ENCODE data around the gene GNAS.

- TF ChIP-seq ZNF24 (IDR thresholded peaks at IDR 0.05): no peak
- no peak for TF ChIP-seq BCL3 (IDR thresholded peaks at IDR 0.05; ENCODE audit: borderline replicate concordance, insufficient read depth, low read depth, low read length, poor library complexity, severe bottlenecking)
- no peak for TF ChIP-seq CHD1 (IDR thresholded peaks at IDR 0.05; ENCODE audit: low read depth, low read length)
- TF ChIP-seq ZNF592 (IDR thresholded peaks at IDR 0.05): no peak
- peak; percentile 35 to 54 (median 46); a peak in 5 of 6 replicates for TF ChIP-seq CTCF (IDR thresholded peaks at IDR 0.05 in 2 of 3, conservative IDR thresholded peaks at IDR 0.05 in 1 of 3; ENCODE audit: control insufficient read depth in 2 of 3, extremely low read depth in 1 of 3, insufficient read depth in 1 of 3, low read depth in 3 of 3, low read length in 3 of 3)
- no peak for TF ChIP-seq POLR2AphosphoS5 (IDR thresholded peaks at IDR 0.05; ENCODE audit: low read length)
- no peak for TF ChIP-seq RBBP5 (conservative IDR thresholded peaks at IDR 0.05)
- no peak for TF ChIP-seq POLR2A (IDR thresholded peaks at IDR 0.05; ENCODE audit: low read depth, low read length)
- TF ChIP-seq E2F8 (IDR thresholded peaks at IDR 0.05; ENCODE audit: low read depth, partially characterized antibody): no peak
- TF ChIP-seq MAX (IDR thresholded peaks at IDR 0.05; ENCODE audit: low read depth, low read length): no peak
- no peak for TF ChIP-seq CEBPB (IDR thresholded peaks at IDR 0.05; ENCODE audit: borderline replicate concordance in 1 of 2, low read depth in 2 of 2, low read length in 2 of 2)
- TF ChIP-seq ZZZ3 (IDR thresholded peaks at IDR 0.05; ENCODE audit: control insufficient read depth, insufficient read length, low read depth): no peak
- no peak for TF ChIP-seq NFIC (IDR thresholded peaks at IDR 0.05; ENCODE audit: low read depth, low read length)
- TF ChIP-seq MEF2B (IDR thresholded peaks at IDR 0.05; ENCODE audit: partially characterized antibody, poor library complexity, severe bottlenecking): no peak
These were observed 11.8 kb downstream of the GNAS start for GRCh38 chr20:58864346-58864745.
